SK-N-SH (cell line): ENCODE measurements around the gene VPS11.

Source experiments
- CTCF ChIP-seq: fragments of 200-600 bp; sonication (generic); IDR thresholded peaks from 2 replicates; pipeline ENCODE4 v1.6.1; 2017; ENCODE audit warnings: antibody characterized with exemption, mild to moderate bottlenecking, moderate library complexity
- POLR2AphosphoS5 ChIP-seq: IDR thresholded peaks from 2 replicates; pipeline ENCODE4 v1.6.1; 2012; ENCODE audit warnings: low read depth, low read length
- RFX5 ChIP-seq: IDR thresholded peaks from 2 replicates; pipeline ENCODE4 v1.6.1; 2012; ENCODE audit warnings: mild to moderate bottlenecking, improper control_type of control experiment, low read length
- YY1 ChIP-seq: IDR thresholded peaks from 2 replicates; pipeline ENCODE4 v1.4.0; 2012; ENCODE audit warnings: low read depth, mild to moderate bottlenecking

DNA sequence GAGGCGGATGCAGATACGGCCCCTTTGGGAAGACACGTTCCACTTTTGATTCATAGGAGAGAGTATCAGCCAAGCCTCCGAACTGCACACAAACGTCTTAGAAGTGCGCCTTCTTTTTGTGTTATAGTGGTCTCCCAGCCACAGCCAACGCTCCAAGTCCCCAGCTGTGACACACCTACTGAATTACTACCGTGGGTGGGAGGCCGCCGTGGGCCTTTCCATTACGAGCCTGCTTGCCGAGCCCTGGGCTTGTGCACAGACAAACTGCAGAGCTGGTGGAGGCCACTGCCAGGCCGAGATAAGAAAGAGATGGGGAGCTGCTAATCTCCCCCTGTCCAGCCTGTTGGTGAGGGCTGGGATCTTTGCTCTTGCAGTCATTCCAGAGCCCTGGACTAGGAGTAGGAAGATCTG, 17.8 kb downstream of the VPS11 start:
- TF ChIP-seq CTCF = no peak
- TF ChIP-seq POLR2AphosphoS5 = no peak
- no peak for TF ChIP-seq RFX5
- TF ChIP-seq YY1 = no peak
